ENCODE measurements around the gene KRT77.
"Not testable (repeated sequence)": the region's sequence is repeated elsewhere in the genome, so short reads cannot be mapped to it uniquely, and the experiment has no call there.

The KRT77 gene

GRCh38 chr12:52669941-52670340 lies 33.4 kb downstream of the KRT77 start:
- H3K27me3 Mint-ChIP-seq (ENCODE audit: low read depth) = peaks cover 33% of the 10 kb centered on the region
- not testable (repeated sequence) for H3K9me3 Mint-ChIP-seq; H3K27ac Mint-ChIP-seq; H3K4me1 Mint-ChIP-seq (ENCODE audit: low read depth); H3K4me3 Mint-ChIP-seq; H3K36me3 Mint-ChIP-seq (ENCODE audit: low read depth)

GRCh38 chr12:52669426-52669825 lies 33.9 kb downstream of the KRT77 start:
- H3K36me3 Mint-ChIP-seq (ENCODE audit: low read depth) = no peaks in the 10 kb centered on the region
- peaks cover 28% of the 10 kb centered on the region for H3K27me3 Mint-ChIP-seq (ENCODE audit: low read depth)
- H3K9me3 Mint-ChIP-seq = no peaks in the 10 kb centered on the region
- H3K4me1 Mint-ChIP-seq (ENCODE audit: low read depth) = no peaks in the 10 kb centered on the region
- H3K27ac Mint-ChIP-seq = no peak overlapping the region
- H3K4me3 Mint-ChIP-seq = no peak overlapping the region

DNA sequence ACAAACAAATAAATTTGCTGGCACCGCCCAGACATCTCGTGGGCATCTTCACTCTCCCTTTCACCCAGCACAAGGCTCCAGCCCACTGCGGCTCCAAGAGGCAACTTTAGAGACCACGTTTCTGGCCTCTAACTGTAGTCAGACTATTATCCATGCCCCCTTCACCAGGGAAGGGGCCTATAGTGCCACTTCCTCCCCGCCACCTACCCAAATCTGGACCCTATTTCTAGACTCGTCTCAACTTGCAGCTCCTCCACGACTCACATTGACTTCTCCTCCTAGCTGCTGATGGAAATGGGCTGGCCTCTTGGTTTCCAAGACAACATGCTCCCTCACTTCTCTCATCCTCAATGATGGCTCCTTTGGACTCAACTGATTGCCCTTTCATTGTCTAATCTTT lies 35.4 kb downstream of the KRT77 start:
- no peak overlapping the region for H3K4me3 Mint-ChIP-seq
- peaks cover 29% of the 10 kb centered on the region for H3K27me3 Mint-ChIP-seq (ENCODE audit: low read depth)
- H3K4me1 Mint-ChIP-seq (ENCODE audit: low read depth) = no peaks in the 10 kb centered on the region
- H3K36me3 Mint-ChIP-seq (ENCODE audit: low read depth) = no peaks in the 10 kb centered on the region
- H3K27ac Mint-ChIP-seq = no peak overlapping the region
- no peaks in the 10 kb centered on the region for H3K9me3 Mint-ChIP-seq

GRCh38 chr12:52667509-52667908 lies 35.8 kb downstream of the KRT77 start:
- Mint-ChIP-seq H3K27ac (no peak overlapping the region), H3K4me3 (no peak overlapping the region), H3K36me3 (ENCODE audit: low read depth) (no peaks in the 10 kb centered on the region), H3K9me3 (no peaks in the 10 kb centered on the region), H3K27me3 (ENCODE audit: low read depth) (peaks cover 29% of the 10 kb centered on the region), H3K4me1 (ENCODE audit: low read depth) (no peaks in the 10 kb centered on the region)

DNA sequence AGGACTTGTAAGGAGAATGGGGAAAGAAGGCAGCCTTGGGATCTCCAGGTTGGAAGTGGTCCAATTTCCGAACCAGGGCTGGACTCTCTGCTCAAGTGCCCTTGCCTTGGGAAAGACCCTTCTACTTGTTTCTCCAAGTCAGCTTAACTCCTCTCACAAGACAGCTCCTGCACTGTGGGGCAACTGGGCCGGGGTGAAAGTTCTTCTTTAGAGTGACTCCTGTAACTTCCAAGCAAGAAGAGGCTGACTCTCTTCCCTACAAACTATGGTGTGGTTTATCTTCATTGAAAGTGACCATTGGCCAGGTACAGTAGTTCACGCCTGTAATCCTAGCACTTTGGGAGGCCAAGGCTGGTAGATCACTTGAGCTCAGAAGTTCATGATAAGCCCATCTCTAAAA lies 36.9 kb downstream of the KRT77 start:
- Mint-ChIP-seq H3K4me1 (ENCODE audit: low read depth) (peaks cover 4% of the 10 kb centered on the region), H3K27ac (no peak overlapping the region), H3K4me3 (no peak overlapping the region), H3K27me3 (ENCODE audit: low read depth) (peaks cover 35% of the 10 kb centered on the region), H3K36me3 (ENCODE audit: low read depth) (no peaks in the 10 kb centered on the region), H3K9me3 (no peaks in the 10 kb centered on the region)

DNA sequence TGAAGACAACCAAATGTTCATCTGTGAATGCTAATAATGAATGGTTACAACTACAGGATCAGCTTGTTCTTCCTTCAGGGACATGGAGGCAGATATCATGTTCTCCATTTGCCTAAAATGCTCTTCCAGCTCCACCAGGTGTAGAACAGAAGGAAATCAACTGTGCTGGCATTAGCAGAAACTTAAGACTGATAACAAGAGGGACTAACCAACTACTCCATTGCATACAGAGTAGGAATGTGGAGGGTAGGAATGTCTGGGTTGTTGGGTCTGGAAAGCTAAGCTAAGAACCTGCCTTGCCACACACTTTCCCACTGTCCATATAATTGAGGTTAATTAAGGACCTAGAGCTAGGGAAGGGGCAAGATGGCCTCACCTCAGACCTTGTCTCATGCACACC lies 39.9 kb downstream of the KRT77 start:
- no peak overlapping the region for H3K27ac Mint-ChIP-seq
- H3K9me3 Mint-ChIP-seq = no peaks in the 10 kb centered on the region
- no peak overlapping the region for H3K4me3 Mint-ChIP-seq
- H3K4me1 Mint-ChIP-seq (ENCODE audit: low read depth) = peaks cover 4% of the 10 kb centered on the region
- H3K36me3 Mint-ChIP-seq (ENCODE audit: low read depth) = no peaks in the 10 kb centered on the region
- peaks cover 28% of the 10 kb centered on the region for H3K27me3 Mint-ChIP-seq (ENCODE audit: low read depth)

- H3K4me1 Mint-ChIP-seq (ENCODE audit: low read depth) = peaks cover 4% of the 10 kb centered on the region
- no peak overlapping the region for H3K27ac Mint-ChIP-seq
- no peaks in the 10 kb centered on the region for H3K9me3 Mint-ChIP-seq
- peaks cover 28% of the 10 kb centered on the region for H3K27me3 Mint-ChIP-seq (ENCODE audit: low read depth)
- no peaks in the 10 kb centered on the region for H3K36me3 Mint-ChIP-seq (ENCODE audit: low read depth)
- no peak overlapping the region for H3K4me3 Mint-ChIP-seq
These were observed 40.5 kb downstream of the KRT77 start for GRCh38 chr12:52662918-52663229.

DNA sequence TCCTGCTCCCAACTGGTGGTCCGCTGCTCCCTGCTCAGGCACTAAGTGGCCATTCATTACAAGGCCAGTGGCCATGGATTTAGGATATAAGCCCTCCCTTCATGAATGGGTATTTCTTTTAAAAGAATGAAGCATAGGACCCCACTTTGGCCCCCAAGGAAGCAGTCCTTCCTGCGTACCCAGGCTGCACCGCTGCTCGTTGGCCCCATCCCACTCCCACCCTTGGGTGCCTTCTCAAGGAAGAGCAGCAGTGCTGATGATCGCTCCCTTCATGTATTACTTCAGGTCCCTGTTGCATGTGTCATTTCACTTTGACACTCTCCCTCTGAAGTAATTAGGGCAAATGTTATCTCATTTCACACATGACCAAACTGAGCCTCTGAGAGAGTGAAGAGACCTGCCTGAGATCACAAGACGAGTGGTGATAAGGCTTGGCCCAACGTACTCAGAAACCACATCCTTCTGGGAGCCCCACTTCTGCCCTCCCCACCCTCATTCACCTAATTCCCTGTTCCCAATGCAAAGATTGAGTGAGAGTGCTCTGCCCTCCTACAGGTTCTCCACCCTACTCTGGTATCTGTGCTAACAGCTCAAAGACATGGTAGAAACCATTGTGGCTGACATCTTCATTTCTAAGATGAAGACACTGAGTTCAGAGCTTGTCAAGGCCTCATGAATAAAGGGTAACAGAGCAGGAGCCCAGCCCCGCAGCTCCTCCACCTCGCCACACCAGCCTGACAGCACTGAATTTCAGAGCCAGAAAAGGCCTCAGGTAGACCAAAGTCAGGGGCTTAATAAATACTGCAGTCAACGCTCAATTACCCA lies 41.0 kb downstream of the KRT77 start:
- H3K9me3 Mint-ChIP-seq = no peaks in the 10 kb centered on the region
- H3K27ac Mint-ChIP-seq = no peak overlapping the region
- peaks cover 31% of the 10 kb centered on the region for H3K27me3 Mint-ChIP-seq (ENCODE audit: low read depth)
- H3K4me1 Mint-ChIP-seq (ENCODE audit: low read depth) = peaks cover 4% of the 10 kb centered on the region
- H3K36me3 Mint-ChIP-seq (ENCODE audit: low read depth) = no peaks in the 10 kb centered on the region
- H3K4me3 Mint-ChIP-seq = no peak overlapping the region

DNA sequence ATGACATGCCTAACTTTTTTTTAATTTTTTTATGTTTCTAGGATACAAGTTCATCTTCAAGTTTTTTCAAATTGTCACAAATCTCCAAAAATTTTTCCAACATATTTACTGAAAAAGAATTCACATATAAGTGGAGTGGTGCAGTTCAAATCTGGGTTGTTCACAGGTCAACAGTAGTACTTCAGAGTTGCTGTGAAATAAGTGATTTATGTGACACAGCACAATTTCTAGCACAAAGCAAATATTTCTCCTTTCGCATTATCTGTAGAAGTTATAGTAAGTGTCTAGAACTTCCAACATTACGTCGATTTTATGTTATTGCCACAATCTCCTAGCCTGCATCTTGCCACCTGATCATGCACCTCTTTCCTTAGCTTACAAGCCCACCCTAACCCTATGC lies 41.7 kb downstream of the KRT77 start:
- H3K9me3 Mint-ChIP-seq = no peaks in the 10 kb centered on the region
- H3K27me3 Mint-ChIP-seq (ENCODE audit: low read depth) = peaks cover 32% of the 10 kb centered on the region
- no peak overlapping the region for H3K4me3 Mint-ChIP-seq
- H3K36me3 Mint-ChIP-seq (ENCODE audit: low read depth) = no peaks in the 10 kb centered on the region
- no peak overlapping the region for H3K27ac Mint-ChIP-seq
- peaks cover 4% of the 10 kb centered on the region for H3K4me1 Mint-ChIP-seq (ENCODE audit: low read depth)

- no peaks in the 10 kb centered on the region for H3K9me3 Mint-ChIP-seq
- H3K36me3 Mint-ChIP-seq (ENCODE audit: low read depth) = no peaks in the 10 kb centered on the region
- no peak overlapping the region for H3K4me3 Mint-ChIP-seq
- H3K27ac Mint-ChIP-seq = no peak overlapping the region
- peaks cover 4% of the 10 kb centered on the region for H3K4me1 Mint-ChIP-seq (ENCODE audit: low read depth)
- H3K27me3 Mint-ChIP-seq (ENCODE audit: low read depth) = peaks cover 34% of the 10 kb centered on the region
These were observed 42.3 kb downstream of the KRT77 start for GRCh38 chr12:52660934-52661499.

DNA sequence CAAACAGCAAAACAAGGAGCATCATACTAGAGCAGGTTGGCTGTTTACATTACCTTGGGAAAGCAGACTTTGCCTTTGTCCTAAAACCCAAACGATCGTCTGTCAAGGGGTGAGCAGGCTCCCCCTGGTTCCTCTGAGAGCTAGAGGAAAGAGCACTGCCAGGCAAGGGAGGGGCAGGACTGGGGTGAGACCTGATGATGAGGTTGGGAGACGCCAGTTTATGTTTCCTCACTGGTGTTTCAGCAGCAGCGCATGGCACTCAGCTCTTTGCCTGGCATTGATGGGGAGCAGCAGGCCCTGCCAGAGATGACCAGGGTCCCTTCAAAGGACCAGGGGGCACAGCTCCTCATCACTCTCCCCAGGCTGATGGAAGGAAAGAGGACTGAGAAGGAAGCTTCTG lies 43.4 kb downstream of the KRT77 start:
- Mint-ChIP-seq H3K4me1 (ENCODE audit: low read depth) (peaks cover 4% of the 10 kb centered on the region), H3K9me3 (no peaks in the 10 kb centered on the region), H3K4me3 (no peak overlapping the region), H3K36me3 (ENCODE audit: low read depth) (no peaks in the 10 kb centered on the region), H3K27me3 (ENCODE audit: low read depth) (peaks cover 38% of the 10 kb centered on the region), H3K27ac (no peak overlapping the region)

- no peaks in the 10 kb centered on the region for H3K9me3 Mint-ChIP-seq
- no peak overlapping the region for H3K4me3 Mint-ChIP-seq
- no peaks in the 10 kb centered on the region for H3K36me3 Mint-ChIP-seq (ENCODE audit: low read depth)
- peaks cover 43% of the 10 kb centered on the region for H3K27me3 Mint-ChIP-seq (ENCODE audit: low read depth)
- peaks cover 4% of the 10 kb centered on the region for H3K4me1 Mint-ChIP-seq (ENCODE audit: low read depth)
- no peak overlapping the region for H3K27ac Mint-ChIP-seq
These were observed 43.9 kb downstream of the KRT77 start for GRCh38 chr12:52659395-52659794.

- H3K27me3 Mint-ChIP-seq (ENCODE audit: low read depth) = peaks cover 47% of the 10 kb centered on the region
- no peaks in the 10 kb centered on the region for H3K9me3 Mint-ChIP-seq
- H3K4me1 Mint-ChIP-seq (ENCODE audit: low read depth) = peaks cover 4% of the 10 kb centered on the region
- H3K27ac Mint-ChIP-seq = no peak overlapping the region
- H3K4me3 Mint-ChIP-seq = no peak overlapping the region
- H3K36me3 Mint-ChIP-seq (ENCODE audit: low read depth) = no peaks in the 10 kb centered on the region
These were observed 45.1 kb downstream of the KRT77 start for GRCh38 chr12:52658196-52658595.

DNA sequence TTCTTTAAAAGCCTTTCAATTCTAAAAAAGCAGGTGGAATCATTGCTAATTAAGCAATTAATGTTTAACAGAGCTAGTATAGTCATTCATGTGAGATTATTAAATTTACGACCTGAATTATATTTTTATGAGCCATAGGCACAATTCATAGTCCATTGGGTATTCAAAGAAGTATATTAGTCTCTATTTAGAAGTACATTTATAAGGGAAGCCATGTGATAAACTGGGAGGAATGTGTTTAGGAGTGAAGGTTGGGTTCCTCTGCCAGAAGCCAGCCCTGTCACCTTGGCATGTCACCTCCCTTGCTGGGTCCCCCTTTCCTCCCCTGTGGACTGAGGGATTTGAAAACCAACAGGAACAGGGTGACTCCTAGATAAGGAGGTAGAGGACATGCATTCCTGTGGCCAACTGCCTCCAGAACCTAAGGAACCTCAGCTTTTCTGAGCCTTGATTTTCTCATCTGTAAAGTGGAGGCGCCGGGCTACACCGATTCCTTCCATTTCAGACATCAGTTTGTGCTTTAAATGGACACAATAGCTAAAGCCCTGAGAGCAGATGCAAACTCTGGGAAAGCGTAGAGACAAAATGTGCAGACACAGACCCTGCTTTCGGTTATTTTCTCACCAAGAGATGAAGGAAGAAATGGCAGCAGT lies 45.9 kb downstream of the KRT77 start:
- no peaks in the 10 kb centered on the region for H3K36me3 Mint-ChIP-seq (ENCODE audit: low read depth)
- H3K4me1 Mint-ChIP-seq (ENCODE audit: low read depth) = peaks cover 5% of the 10 kb centered on the region
- no peaks in the 10 kb centered on the region for H3K9me3 Mint-ChIP-seq
- H3K27me3 Mint-ChIP-seq (ENCODE audit: low read depth) = peaks cover 51% of the 10 kb centered on the region
- H3K27ac Mint-ChIP-seq = no peak overlapping the region
- H3K4me3 Mint-ChIP-seq = no peak overlapping the region

DNA sequence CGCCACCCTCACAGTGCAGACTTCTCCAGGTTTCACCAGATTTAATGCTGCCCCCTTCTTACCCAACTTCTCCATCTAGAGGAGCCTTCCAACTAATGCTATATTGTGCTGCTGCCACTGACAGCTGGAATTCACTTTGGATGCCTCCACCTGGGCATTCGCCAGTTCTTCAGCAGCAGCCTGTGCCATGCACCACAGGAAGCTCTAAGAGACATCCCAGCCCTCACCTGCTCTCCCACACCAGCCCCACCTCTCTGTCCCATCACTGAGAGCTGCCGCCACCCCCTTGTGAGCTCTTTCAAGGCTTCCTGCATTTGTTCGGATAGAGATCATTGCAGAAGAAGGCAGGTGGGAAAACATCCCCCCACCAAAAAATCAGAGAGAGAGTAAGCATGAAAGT lies 46.7 kb downstream of the KRT77 start:
- peaks cover 54% of the 10 kb centered on the region for H3K27me3 Mint-ChIP-seq (ENCODE audit: low read depth)
- H3K4me3 Mint-ChIP-seq = no peak overlapping the region
- no peaks in the 10 kb centered on the region for H3K9me3 Mint-ChIP-seq
- H3K4me1 Mint-ChIP-seq (ENCODE audit: low read depth) = peaks cover 2% of the 10 kb centered on the region
- no peak overlapping the region for H3K27ac Mint-ChIP-seq
- no peaks in the 10 kb centered on the region for H3K36me3 Mint-ChIP-seq (ENCODE audit: low read depth)
